Trophoblast cell (in vitro differentiated cells and primary cell): Measurements from ENCODE around the gene TNS3.
A peak's percentile ranks its signal among the peaks of the same experiment; 100 is the strongest.

Experiments used
- DNase-seq, 2 donors: peaks; one replicate each; pipeline ENCODE4 v3.0.0-alpha.2; 2016
- H2AFZ ChIP-seq: 2 replicates; pipeline ENCODE4 v1.6.1; 2013; ENCODE audit warnings: low read length, moderate library complexity, mild to moderate bottlenecking; ENCODE audit not compliant: insufficient read depth, poor library complexity
- H2AK5ac ChIP-seq: 2 replicates; pipeline ENCODE4 v1.6.1; 2013; ENCODE audit warnings: mild to moderate bottlenecking, low read length
- H2BK120ac ChIP-seq: 2 replicates; pipeline ENCODE4 v1.6.1; 2013; ENCODE audit warnings: low read length, mild to moderate bottlenecking, moderate library complexity; ENCODE audit not compliant: insufficient read depth, poor library complexity
- H2BK12ac ChIP-seq: 2 replicates; pipeline ENCODE4 v1.6.1; 2013; ENCODE audit warnings: mild to moderate bottlenecking, low read length, moderate library complexity
- H2BK5ac ChIP-seq: 2 replicates; pipeline ENCODE4 v1.6.1; 2013; ENCODE audit warnings: low read length, low read depth, moderate library complexity, mild to moderate bottlenecking; ENCODE audit not compliant: poor library complexity
- H3K14ac ChIP-seq: 2 replicates; pipeline ENCODE4 v1.6.1; 2013; ENCODE audit warnings: mild to moderate bottlenecking, low read length
- H3K18ac ChIP-seq: 2 replicates; pipeline ENCODE4 v1.6.1; 2013; ENCODE audit warnings: mild to moderate bottlenecking, low read length
- H3K23ac ChIP-seq: 2 replicates; pipeline ENCODE4 v1.6.1; 2013; ENCODE audit warnings: low read length
- H3K27ac ChIP-seq: 2 replicates; pipeline ENCODE4 v1.5.1; 2013; ENCODE audit warnings: low read depth, mild to moderate bottlenecking, inconsistent platforms, low read length, moderate library complexity
- H3K27me3 ChIP-seq: 2 replicates; pipeline ENCODE4 v1.6.1; 2013; ENCODE audit warnings: inconsistent platforms, mild to moderate bottlenecking, low read length, moderate library complexity; ENCODE audit not compliant: insufficient read depth
- H3K36me3 ChIP-seq, 2 experiments: 1 replicate in 1 of 2; 2 replicates in 1 of 2; pipeline ENCODE4 v1.6.1; 2013; ENCODE audit warnings: low read length in 2 of 2, mild to moderate bottlenecking in 2 of 2, moderate library complexity in 1 of 2; ENCODE audit not compliant: insufficient read depth in 2 of 2, control insufficient read depth in 1 of 2
- H3K4ac ChIP-seq: 2 replicates; pipeline ENCODE4 v1.6.1; 2013; ENCODE audit warnings: low read depth, mild to moderate bottlenecking, low read length, moderate library complexity
- H3K4me1 ChIP-seq, 2 experiments: 1 replicate in 1 of 2; 2 replicates in 1 of 2; pipeline ENCODE4 v1.6.1; 2013; ENCODE audit warnings: low read length in 2 of 2, mild to moderate bottlenecking in 2 of 2, moderate library complexity in 1 of 2; ENCODE audit not compliant: insufficient read depth in 2 of 2, control insufficient read depth in 1 of 2
- H3K4me2 ChIP-seq: 2 replicates; pipeline ENCODE4 v1.6.1; 2013; ENCODE audit warnings: inconsistent platforms, mild to moderate bottlenecking, low read length, moderate library complexity
- H3K4me3 ChIP-seq: 2 replicates; pipeline ENCODE4 v1.5.1; 2013; ENCODE audit warnings: mild to moderate bottlenecking, low read depth, low read length, inconsistent platforms
- H3K79me1 ChIP-seq: one replicate; pipeline ENCODE4 v1.6.1; 2013; ENCODE audit warnings: low read length
- H3K79me2 ChIP-seq: 2 replicates; pipeline ENCODE4 v1.6.1; 2013; ENCODE audit warnings: low read length, mild to moderate bottlenecking; ENCODE audit not compliant: control insufficient read depth, insufficient read depth, poor library complexity
- H3K9ac ChIP-seq: 2 replicates; pipeline ENCODE4 v1.6.1; 2013; ENCODE audit warnings: mild to moderate bottlenecking, low read length
- H3K9me3 ChIP-seq: 2 replicates; pipeline ENCODE4 v1.6.1; 2013; ENCODE audit warnings: low read depth, mild to moderate bottlenecking, control low read depth, inconsistent platforms, low read length; ENCODE audit not compliant: insufficient read depth
- H4K12ac ChIP-seq: 2 replicates; pipeline ENCODE4 v1.6.1; 2013; ENCODE audit warnings: low read depth, mild to moderate bottlenecking, low read length, moderate library complexity
- H4K8ac ChIP-seq: 2 replicates; pipeline ENCODE4 v1.6.1; 2013; ENCODE audit warnings: low read depth, mild to moderate bottlenecking, low read length, moderate library complexity
- H4K91ac ChIP-seq: one replicate; pipeline ENCODE4 v1.6.1; 2013; ENCODE audit warnings: low read depth, mild to moderate bottlenecking, low read length, moderate library complexity
- WGBS: extraction: QIAGEN DNeasy Blood & Tissue Kit; methylation state at CpG from one replicate; pipeline ENCODE4 v1.1.7; 2013; ENCODE audit warnings: missing lambda C conversion rate; ENCODE audit not compliant: insufficient read length, insufficient coverage; ENCODE audit errors: extremely low coverage; 5-methylcytosine and 5-hydroxymethylcytosine counted together

TNS3 gene

DNA sequence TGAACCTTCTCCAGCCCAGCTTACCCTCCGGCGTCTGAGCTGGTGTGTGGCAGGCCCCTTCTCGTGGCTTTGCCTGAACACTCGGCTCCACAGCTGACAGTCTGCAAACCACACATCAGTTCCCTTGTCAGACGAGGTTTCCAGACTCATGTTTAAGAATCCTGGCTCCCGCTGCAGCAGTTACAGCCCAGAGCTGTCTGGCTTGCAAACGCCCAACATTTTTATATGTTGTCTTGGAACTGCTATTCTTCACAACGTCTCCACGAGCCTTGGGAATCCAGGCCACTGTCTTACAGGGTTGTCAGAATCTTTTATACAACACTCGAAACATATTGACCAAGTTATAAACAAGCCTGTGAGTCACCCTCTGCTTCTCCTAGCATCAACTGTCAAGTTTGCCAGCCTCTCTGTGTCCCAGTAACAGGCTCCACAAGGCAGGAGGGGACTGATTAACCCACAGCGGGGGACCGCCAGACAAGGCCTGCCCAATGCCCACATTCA is 68.1 kb downstream of the TNS3 start:
- Histone ChIP-seq H3K79me2 (peaks cover 19% of the 10 kb centered on the region), H2BK5ac (peak overlapping the region; percentile 90), H4K12ac (no peak overlapping the region), H3K9ac (no peak overlapping the region), H3K14ac (peak overlapping the region; percentile 56), H2BK120ac (peak overlapping the region; percentile 77), H3K36me3 (peaks cover 38 to 41% of the 10 kb centered on the region in 2 experiments), H3K4me3 (no peak overlapping the region), H4K8ac (peak overlapping the region; percentile 57), H3K9me3 (peaks cover 4% of the 10 kb centered on the region), H3K23ac (no peak overlapping the region), H3K27ac (peak overlapping the region; percentile 97), H2BK12ac (peak overlapping the region; percentile 81), H3K4ac (peak overlapping the region; percentile 43), H4K91ac (peak overlapping the region; percentile 85), H3K4me1 (peaks cover 40 to 45% of the 10 kb centered on the region in 2 experiments), H3K79me1 (peaks cover 38% of the 10 kb centered on the region), H3K18ac (peak overlapping the region; percentile 69), H2AFZ (no peak overlapping the region), H3K27me3 (no peaks in the 10 kb centered on the region), H3K4me2 (peak overlapping the region; percentile 17), H2AK5ac (peak overlapping the region; percentile 60)
- DNase-seq = peak; percentile 72 to 77
- no CpG with 5 or more reads among the region's 12 CpGs for WGBS

DNA sequence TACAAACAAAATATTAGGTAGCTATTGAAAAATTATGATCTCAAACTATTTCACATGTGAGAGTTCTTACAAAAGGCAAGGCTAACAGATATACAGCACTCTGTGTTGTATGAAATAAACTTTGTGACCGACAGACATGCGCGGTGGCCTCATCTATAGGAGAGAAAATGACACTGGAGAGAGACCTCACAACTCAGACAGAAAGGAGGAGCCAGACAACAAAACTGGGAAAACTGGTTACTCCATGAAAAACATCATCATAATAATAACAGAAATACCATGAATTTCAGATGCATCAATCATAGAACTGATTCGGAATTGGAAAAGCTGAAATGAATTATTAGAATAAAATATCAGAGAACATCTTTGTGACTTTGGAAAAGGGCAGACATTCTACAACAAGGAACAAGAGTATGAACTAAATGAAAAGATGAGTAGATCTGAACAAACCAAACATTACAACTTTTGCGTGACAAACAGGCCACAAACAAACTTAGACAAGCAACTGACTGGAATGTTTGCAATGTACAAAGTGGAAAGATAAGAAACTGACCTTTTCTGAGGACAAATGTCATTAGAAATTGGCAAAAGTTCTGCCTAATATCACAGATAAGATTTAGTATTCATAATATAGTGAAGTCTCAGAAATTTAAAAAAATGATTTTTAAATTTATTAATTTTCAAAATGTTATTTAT is 69.3 kb downstream of the TNS3 start:
- no CpG with 5 or more reads among the region's 5 CpGs for WGBS
- peak; percentile 70 to 96 for DNase-seq
- peaks cover 22% of the 10 kb centered on the region for H3K79me2 ChIP-seq
- no peak overlapping the region for H2AFZ ChIP-seq
- peaks cover 4% of the 10 kb centered on the region for H3K9me3 ChIP-seq
- no peak overlapping the region for H3K14ac ChIP-seq
- H4K12ac ChIP-seq = no peak overlapping the region
- no peak overlapping the region for H3K9ac ChIP-seq
- peaks cover 46% of the 10 kb centered on the region for H3K79me1 ChIP-seq
- peak overlapping the region; percentile 91 for H2BK5ac ChIP-seq
- H3K23ac ChIP-seq = no peak overlapping the region
- H4K91ac ChIP-seq = no peak overlapping the region
- H3K36me3 ChIP-seq = peaks cover 37 to 38% of the 10 kb centered on the region in 2 experiments
- peaks cover 48 to 52% of the 10 kb centered on the region in 2 experiments for H3K4me1 ChIP-seq
- H2BK12ac ChIP-seq = no peak overlapping the region
- H2AK5ac ChIP-seq = no peak overlapping the region
- no peak overlapping the region for H3K4me3 ChIP-seq
- no peak overlapping the region for H4K8ac ChIP-seq
- H3K4me2 ChIP-seq = peak overlapping the region; percentile 31
- H3K4ac ChIP-seq = no peak overlapping the region
- H3K27ac ChIP-seq = peak overlapping the region; percentile 97
- H3K27me3 ChIP-seq = no peaks in the 10 kb centered on the region
- H3K18ac ChIP-seq = no peak overlapping the region
- H2BK120ac ChIP-seq = no peak overlapping the region

DNA sequence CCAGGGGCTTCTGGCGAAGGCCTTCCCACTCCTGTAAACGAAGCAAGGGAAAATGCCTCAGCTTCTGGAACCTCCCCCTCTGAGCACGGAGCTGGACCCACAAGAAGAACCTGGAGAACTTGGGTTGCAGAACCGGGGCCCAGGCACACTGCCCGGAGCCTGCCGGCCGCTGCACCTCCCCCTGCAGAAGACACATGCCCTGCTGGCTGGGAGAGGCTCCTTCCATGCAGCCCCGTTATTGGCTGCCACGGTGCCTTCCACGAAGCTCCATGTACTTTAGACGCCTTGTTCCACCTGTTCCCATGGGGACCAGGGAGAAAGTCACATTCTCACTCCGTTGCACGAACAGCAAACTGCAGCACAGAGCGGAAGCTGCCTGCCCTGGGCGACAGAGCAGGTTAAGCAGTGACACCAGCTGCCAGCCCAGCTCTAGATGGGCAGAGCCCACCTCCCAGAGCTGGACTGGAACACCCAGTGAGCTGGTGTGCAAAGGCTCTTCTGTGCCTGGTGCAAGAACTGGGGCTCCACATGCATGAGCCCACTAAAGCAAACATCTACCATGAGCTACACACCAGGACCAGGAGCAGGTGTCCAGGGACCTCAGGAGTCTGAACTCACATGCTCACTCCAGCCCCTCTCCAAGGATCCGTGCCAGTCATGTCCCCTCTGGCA is 70.1 kb downstream of the TNS3 start:
- Histone ChIP-seq H3K36me3 (peaks cover 35 to 36% of the 10 kb centered on the region in 2 experiments), H4K8ac (peak overlapping the region; percentile 32), H3K4me1 (peaks cover 54 to 58% of the 10 kb centered on the region in 2 experiments), H3K14ac (peak overlapping the region; percentile 70), H3K9ac (no peak overlapping the region), H4K12ac (no peak overlapping the region), H3K23ac (peak overlapping the region; percentile 56), H3K27me3 (no peaks in the 10 kb centered on the region), H3K27ac (peak overlapping the region; percentile 60), H3K79me1 (peaks cover 47% of the 10 kb centered on the region), H2BK5ac (peak overlapping the region; percentile 72), H3K79me2 (peaks cover 23% of the 10 kb centered on the region), H2AFZ (no peak overlapping the region), H3K4ac (peak overlapping the region; percentile 21), H4K91ac (peak overlapping the region; percentile 87), H2BK12ac (peak overlapping the region; percentile 78), H3K4me3 (no peak overlapping the region), H2AK5ac (peak overlapping the region; percentile 1), H3K9me3 (peaks cover 4% of the 10 kb centered on the region), H2BK120ac (peak overlapping the region; percentile 18), H3K4me2 (peak overlapping the region; percentile 6), H3K18ac (peak overlapping the region; percentile 26)
- no peak for DNase-seq
- WGBS = no CpG with 5 or more reads among the region's 16 CpGs

- no peak overlapping the region for H4K12ac ChIP-seq
- H2AK5ac ChIP-seq = no peak overlapping the region
- H3K4me3 ChIP-seq = no peak overlapping the region
- WGBS = no CpG with 5 or more reads among the region's 6 CpGs
- no peak overlapping the region for H3K9ac ChIP-seq
- peaks cover 51% of the 10 kb centered on the region for H3K79me1 ChIP-seq
- H3K79me2 ChIP-seq = peaks cover 25% of the 10 kb centered on the region
- no peak overlapping the region for H4K8ac ChIP-seq
- H2BK5ac ChIP-seq = no peak overlapping the region
- no peak overlapping the region for H2BK120ac ChIP-seq
- H2AFZ ChIP-seq = no peak overlapping the region
- H3K4me1 ChIP-seq = peaks cover 56% of the 10 kb centered on the region in 2 experiments
- no peak overlapping the region for H3K27ac ChIP-seq
- DNase-seq = no peak
- H2BK12ac ChIP-seq = no peak overlapping the region
- H3K9me3 ChIP-seq = peaks cover 4% of the 10 kb centered on the region
- no peak overlapping the region for H3K14ac ChIP-seq
- H3K4me2 ChIP-seq = no peak overlapping the region
- H3K36me3 ChIP-seq = peaks cover 36 to 37% of the 10 kb centered on the region in 2 experiments
- no peak overlapping the region for H3K23ac ChIP-seq
- H4K91ac ChIP-seq = no peak overlapping the region
- no peak overlapping the region for H3K4ac ChIP-seq
- no peaks in the 10 kb centered on the region for H3K27me3 ChIP-seq
- no peak overlapping the region for H3K18ac ChIP-seq
Observed at GRCh38 chr7:47510786-47511185, 71.1 kb downstream of the TNS3 start.
